Adrenal gland (tissue), 12 donors: ENCODE results near the gene SMC5. TPM values are rescaled to one million over a fixed set of nuclear protein-coding genes. Genes with fewer than 3 reads are reported as not detected.
A peak's percentile ranks its signal among the peaks of the same experiment; 100 is the strongest.

ENCODE experiments used
- DNase-seq, 7 donors: peaks; one replicate each; pipeline ENCODE4 v3.0.0-alpha.2; 2019 to 2020
- H3K27ac ChIP-seq, 5 donors: fragments of 200-600 bp; sonication (generic) in 4 of 5; 1 replicate in 3 of 5; 2 replicates in 2 of 5; pipeline versions ENCODE4 v1.5.1 to v1.8.0; 2016 to 2020; ENCODE audit warnings: mild to moderate bottlenecking in 1 of 5
- H3K27me3 ChIP-seq: fragments of 200-600 bp; 2 replicates; pipeline ENCODE4 v1.8.0; 2021
- H3K36me3 ChIP-seq, 2 donors: fragments of 200-600 bp; replicated peaks in 1 of 2; 1 replicate in 1 of 2; 2 replicates in 1 of 2; pipeline versions ENCODE4 v1.5.1 to v1.8.0; 2018 to 2022
- H3K4me1 ChIP-seq, 2 donors: fragments of 200-600 bp; replicated peaks in 1 of 2; 1 replicate in 1 of 2; 2 replicates in 1 of 2; pipeline versions ENCODE4 v1.5.1 to v1.8.0; 2018 to 2021
- H3K4me3 ChIP-seq, 4 donors: fragments of 200-600 bp; sonication (generic) in 3 of 4; one replicate each; pipeline ENCODE4 v1.5.1; 2016 to 2018
- H3K9me3 ChIP-seq, 3 donors: fragments of 200-600 bp; sonication (generic) in 1 of 3; replicated peaks in 1 of 3; 1 replicate in 2 of 3; 2 replicates in 1 of 3; pipeline versions ENCODE4 v1.5.1 to v1.8.0; 2016 to 2021
- CTCF ChIP-seq, 6 experiments: fragments of 450-650 bp in 4 of 6; fragments of 200-600 bp in 2 of 6; sonication (generic) in 1 of 6; IDR thresholded peaks; 1 replicate in 5 of 6; 2 replicates in 1 of 6; pipeline versions ENCODE4 v1.5.1 to v1.8.0; 2016 to 2021; ENCODE audit warnings: antibody characterized with exemption in 6 of 6, mild to moderate bottlenecking in 2 of 6, moderate library complexity in 1 of 6
- POLR2A ChIP-seq, 2 donors: fragments of 450-650 bp; IDR thresholded peaks; one replicate each; pipeline ENCODE4 v1.6.1; 2017; ENCODE audit warnings: antibody characterized with exemption in 2 of 2, mild to moderate bottlenecking in 2 of 2, moderate library complexity in 1 of 2
- WGBS, 4 donors: extraction: QIAGEN DNeasy Blood & Tissue Kit in 2 of 4; methylation state at CpG; one replicate each; pipeline versions ENCODE4 v1.1.5 to v1.1.7; 2013 to 2017; 5-methylcytosine and 5-hydroxymethylcytosine counted together
- intact Hi-C, 2 donors: fragments of 100-400 bp; cut with DNase I; formaldehyde crosslinking; loops; one replicate each; pipeline versions ENCODE4 v1.14.1 to v1.15.0; 2022 to 2023
- polyA plus RNA-seq, 3 donors: library from polyadenylated mRNA; stranded (reverse); fragments of 200-250 nt in 2 of 3; fragments of 350-450 nt in 1 of 3; fragmentation: Illumina TruSeq in 1 of 3; extraction: RNeasy Lipid Tissue Mini Kit (QIAGEN cat#74804) in 1 of 3; gene quantifications; one replicate each; pipeline ENCODE4 v1.2.3, GENCODE V29; 2013 to 2014
- total RNA-seq, 9 donors: library from RNA; depleted of rRNA in 4 of 9; stranded (reverse); fragments of >200 nt in 4 of 9; fragments of 120-200 nt in 1 of 9; fragmentation: NEBNext Ultra II Directional in 1 of 9; extraction: Animal tissue kit (Norgen Biotek cat#: 25700) in 1 of 9; gene quantifications; one replicate each; pipeline versions ENCODE4 v1.1.0 to v1.2.4, GENCODE V29; 2013 to 2023
- donor health status: healthy with polysubstance abuse.
- donor health status: Bipolar disorder and iron deficiency.
- donor health status: DM: yes; HTN: yes; CAD: no.
- donor health status: DM: no; HTN: no; CAD: no.
- donor health status: DM: no; HTN: no; CAD: no.
- donor health status: DM: yes; HTN: yes; CAD: no.

Gene SMC5
- total and polyA plus RNA-seq, 12 donors: 5.2 to 47.2 (median 15.2) TPM

- intact Hi-C loops: no loop called here
These were observed 104.2 kb downstream of the SMC5 start for GRCh38 chr9:70362952-70363351.

GRCh38 chr9:70363760-70364159 is 105.0 kb downstream of the SMC5 start:
- Histone ChIP-seq H3K27ac (no peak overlapping the region), H3K4me3 (no peak overlapping the region), H3K4me1 (no peaks in the 10 kb centered on the region), H3K9me3 (no peaks in the 10 kb centered on the region), H3K27me3 (no peaks in the 10 kb centered on the region), H3K36me3 (no peaks in the 10 kb centered on the region)
- 97 to 100% (median 98%) methylated on average over 7 of the region's 7 CpGs for WGBS, 4 donors
- intact Hi-C loops: no loop called here
- no peak for DNase-seq
- no peak for TF ChIP-seq CTCF (IDR thresholded peaks at IDR 0.05)
- TF ChIP-seq POLR2A (IDR thresholded peaks at IDR 0.05): no peak

More at GRCh38 chr9:70362952-70363351, 104.2 kb downstream of the SMC5 start:
- Histone ChIP-seq H3K27me3 (no peaks in the 10 kb centered on the region), H3K4me1 (no peaks in the 10 kb centered on the region), H3K27ac (no peak overlapping the region), H3K4me3 (no peak overlapping the region), H3K36me3 (no peaks in the 10 kb centered on the region), H3K9me3 (no peaks in the 10 kb centered on the region)
- 55 to 70% (median 64%) methylated on average over 7 of the region's 7 CpGs for WGBS, 4 donors
- no peak for TF ChIP-seq CTCF (IDR thresholded peaks at IDR 0.05)
- no peak for TF ChIP-seq POLR2A (IDR thresholded peaks at IDR 0.05)
- DNase-seq: peak; percentile 22 to 75 (median 61)

GRCh38 chr9:70367305-70367930 is 108.6 kb downstream of the SMC5 start:
- Histone ChIP-seq H3K27me3 (no peaks in the 10 kb centered on the region), H3K4me1 (no peaks in the 10 kb centered on the region), H3K27ac (no peak overlapping the region), H3K4me3 (no peak overlapping the region), H3K36me3 (no peaks in the 10 kb centered on the region), H3K9me3 (no peaks in the 10 kb centered on the region)
- intact Hi-C loops: no loop called here
- TF ChIP-seq POLR2A (IDR thresholded peaks at IDR 0.05): no peak
- TF ChIP-seq CTCF (IDR thresholded peaks at IDR 0.05): no peak
- DNase-seq: no peak
- WGBS, 4 donors: 74 to 83% (median 80%) methylated on average over 6 of the region's 6 CpGs

- Histone ChIP-seq H3K27ac (peak overlapping the region in 1 of 5 donors; percentile 7), H3K9me3 (no peaks in the 10 kb centered on the region), H3K36me3 (no peaks in the 10 kb centered on the region), H3K4me1 (peaks cover 0 to 10% of the 10 kb centered on the region in 2 donors), H3K27me3 (no peaks in the 10 kb centered on the region), H3K4me3 (no peak overlapping the region)
- intact Hi-C loops: no loop called here
- 84 to 88% (median 85%) methylated on average over 17 of the region's 17 CpGs for WGBS, 4 donors
- no peak for DNase-seq
- TF ChIP-seq CTCF (IDR thresholded peaks at IDR 0.05): no peak
- TF ChIP-seq POLR2A (IDR thresholded peaks at IDR 0.05): no peak
These were observed 116.3 kb downstream of the SMC5 start for GRCh38 chr9:70374962-70375618.
